Prostate gland (tissue), 2 donors: Measurements from ENCODE around the gene GGT6.

Experiments used
- CTCF ChIP-seq, 4 experiments: fragments of 200-600 bp in 2 of 4; fragments of 450-650 bp in 2 of 4; sonication (generic) in 2 of 4; IDR thresholded peaks; 1 replicate in 3 of 4; 2 replicates in 1 of 4; pipeline ENCODE4 v1.5.1; 2016 to 2019; ENCODE audit warnings: antibody characterized with exemption in 4 of 4, mild to moderate bottlenecking in 2 of 4, moderate library complexity in 2 of 4
- POLR2AphosphoS5 ChIP-seq: sonication (generic); formaldehyde crosslinking; IDR thresholded peaks from one replicate; pipeline ENCODE4 v1.6.1; 2017; ENCODE audit warnings: antibody characterized with exemption

- TF ChIP-seq CTCF (IDR thresholded peaks at IDR 0.05) (no peak), POLR2AphosphoS5 (no peak)
Measured at GRCh38 chr17:4601326-4601725, 40.9 kb upstream of the GGT6 start.
